ENCODE results near the gene TSPAN31. TPM values are rescaled to one million over a fixed set of nuclear protein-coding genes. Genes with fewer than 3 reads are reported as not detected.

The TSPAN31 gene
- total RNA-seq, 1 donor from 2014 or later, result 61.3 TPM

DNA sequence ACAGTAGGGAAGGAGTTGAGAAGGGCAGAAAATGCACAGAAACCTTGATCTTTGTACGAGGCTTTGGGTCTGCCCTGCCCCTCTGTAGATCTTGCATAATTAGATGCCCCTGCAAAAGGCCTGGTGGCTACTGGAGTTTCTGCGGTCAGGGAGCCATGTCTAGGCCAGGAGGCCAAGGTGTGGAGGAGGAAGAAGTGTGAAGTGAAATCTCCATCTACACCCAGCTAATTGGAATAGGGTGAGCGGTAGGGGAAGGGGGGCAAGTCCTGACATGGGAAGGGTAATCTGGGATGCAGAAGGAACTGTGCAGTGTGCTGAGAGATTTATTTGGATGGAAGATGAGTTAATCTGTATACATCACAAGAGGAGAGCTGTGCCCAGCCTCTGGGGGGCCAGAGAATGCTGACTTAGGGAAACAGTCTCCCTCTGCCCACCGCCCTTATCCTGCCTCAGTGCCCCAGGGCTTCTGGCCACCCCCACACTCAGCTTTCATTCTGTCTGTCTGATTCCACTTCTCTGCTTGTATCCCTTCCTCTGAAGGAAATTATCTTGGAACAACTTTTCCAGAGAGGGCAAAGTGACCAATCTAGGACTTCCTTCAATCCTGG is 16.7 kb downstream of the TSPAN31 start:
- Mint-ChIP-seq H3K4me1 (peaks cover 13% of the 10 kb centered on the region), H3K9me3 (peaks cover 2% of the 10 kb centered on the region), H3K36me3 (peaks cover 10% of the 10 kb centered on the region), H3K27me3 (ENCODE audit: insufficient read depth, low read depth) (peaks cover 53% of the 10 kb centered on the region), H3K4me3 (no peak overlapping the region), H3K27ac (no peak overlapping the region)
- Histone ChIP-seq H3K9me3 (ENCODE audit: low read depth) (no peaks in the 10 kb centered on the region), H3K27me3 (peaks cover 59% of the 10 kb centered on the region), H3K9ac (no peak overlapping the region), H2AFZ (replicated peaks) (no peak overlapping the region), H3K27ac (no peak overlapping the region), H3F3A (ENCODE audit: low read depth) (peaks cover 28% of the 10 kb centered on the region), H3K79me2 (ENCODE audit: low read depth) (no peaks in the 10 kb centered on the region), H4K20me1 (ENCODE audit: low read depth) (peaks cover 78% of the 10 kb centered on the region), H3K4me2 (no peak overlapping the region), H3K4me1 (peaks cover 13% of the 10 kb centered on the region), H3K4me3 (no peak overlapping the region), H3K36me3 (no peaks in the 10 kb centered on the region)
- DNase-seq (ENCODE audit: low spot score), result no peak
- TF ChIP-seq CTCF (IDR thresholded peaks at IDR 0.05) (no peak), EZH2phosphoT487 (IDR thresholded peaks at IDR 0.05) (no peak), EZH2 (IDR thresholded peaks at IDR 0.05) (no peak)

DNA sequence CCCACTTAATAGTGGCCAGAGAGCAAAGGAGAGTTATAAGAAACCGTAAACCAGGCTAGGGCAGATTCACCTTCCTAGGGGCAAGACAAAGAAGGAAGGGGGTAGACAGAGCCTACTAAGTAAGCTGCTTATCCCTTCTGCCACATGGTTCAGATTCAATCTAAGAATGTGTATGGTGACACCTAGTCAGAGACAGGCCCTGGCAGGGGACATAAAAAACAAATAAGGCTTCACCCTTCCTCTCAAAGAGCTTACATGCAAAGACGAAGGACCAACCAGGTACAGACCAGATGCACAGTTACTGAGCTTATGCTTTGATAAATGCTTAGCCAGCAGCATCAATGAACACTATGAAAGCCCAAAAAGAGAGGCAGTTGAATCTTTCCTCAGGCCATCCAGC is 17.6 kb downstream of the TSPAN31 start:
- no peaks in the 10 kb centered on the region for H3K36me3 ChIP-seq
- H3K4me1 ChIP-seq, result peaks cover 21% of the 10 kb centered on the region
- H3F3A ChIP-seq (ENCODE audit: low read depth), result peaks cover 32% of the 10 kb centered on the region
- peaks cover 14% of the 10 kb centered on the region for H3K4me1 Mint-ChIP-seq
- H3K9ac ChIP-seq, result no peak overlapping the region
- H4K20me1 ChIP-seq (ENCODE audit: low read depth), result peaks cover 79% of the 10 kb centered on the region
- peaks cover 11% of the 10 kb centered on the region for H3K36me3 Mint-ChIP-seq
- H3K9me3 ChIP-seq (ENCODE audit: low read depth), result no peaks in the 10 kb centered on the region
- peaks cover 2% of the 10 kb centered on the region for H3K9me3 Mint-ChIP-seq
- DNase-seq (ENCODE audit: low spot score), result no peak
- no peak overlapping the region for H3K4me3 Mint-ChIP-seq
- no peaks in the 10 kb centered on the region for H3K79me2 ChIP-seq (ENCODE audit: low read depth)
- TF ChIP-seq EZH2phosphoT487 (IDR thresholded peaks at IDR 0.05), result no peak
- no peak for TF ChIP-seq EZH2 (IDR thresholded peaks at IDR 0.05)
- no peak for TF ChIP-seq CTCF (IDR thresholded peaks at IDR 0.05)
- H2AFZ ChIP-seq (replicated peaks), result no peak overlapping the region
- no peak overlapping the region for H3K4me3 ChIP-seq
- H3K27me3 Mint-ChIP-seq (ENCODE audit: insufficient read depth, low read depth), result peaks cover 55% of the 10 kb centered on the region
- H3K27ac ChIP-seq, result no peak overlapping the region
- H3K27me3 ChIP-seq, result peaks cover 59% of the 10 kb centered on the region
- no peak overlapping the region for H3K27ac Mint-ChIP-seq
- H3K4me2 ChIP-seq, result no peak overlapping the region

GRCh38 chr12:57763881-57764661 is 19.2 kb downstream of the TSPAN31 start:
- peaks cover 2% of the 10 kb centered on the region for H3K9me3 Mint-ChIP-seq
- no peak overlapping the region for H3K27ac Mint-ChIP-seq
- peaks cover 36% of the 10 kb centered on the region for H3F3A ChIP-seq (ENCODE audit: low read depth)
- no peak overlapping the region for H3K4me2 ChIP-seq
- H3K4me1 Mint-ChIP-seq, result peaks cover 14% of the 10 kb centered on the region
- H3K4me1 ChIP-seq, result peaks cover 24% of the 10 kb centered on the region
- peaks cover 62% of the 10 kb centered on the region for H3K27me3 ChIP-seq
- no peak for DNase-seq (ENCODE audit: low spot score)
- peak overlapping the region; percentile 44 for H3K4me3 Mint-ChIP-seq
- H2AFZ ChIP-seq (replicated peaks), result no peak overlapping the region
- H3K79me2 ChIP-seq (ENCODE audit: low read depth), result no peaks in the 10 kb centered on the region
- no peak for TF ChIP-seq EZH2 (IDR thresholded peaks at IDR 0.05)
- H3K27me3 Mint-ChIP-seq (ENCODE audit: insufficient read depth, low read depth), result peaks cover 56% of the 10 kb centered on the region
- H4K20me1 ChIP-seq (ENCODE audit: low read depth), result peaks cover 64% of the 10 kb centered on the region
- H3K27ac ChIP-seq, result no peak overlapping the region
- H3K4me3 ChIP-seq, result no peak overlapping the region
- H3K36me3 ChIP-seq, result no peaks in the 10 kb centered on the region
- H3K9ac ChIP-seq, result no peak overlapping the region
- H3K9me3 ChIP-seq (ENCODE audit: low read depth), result no peaks in the 10 kb centered on the region
- peaks cover 11% of the 10 kb centered on the region for H3K36me3 Mint-ChIP-seq

GRCh38 chr12:57764662-57765002 is 19.8 kb downstream of the TSPAN31 start:
- H2AFZ ChIP-seq (replicated peaks), result peak overlapping the region; percentile 88

More at GRCh38 chr12:57764662-57765002, 19.8 kb downstream of the TSPAN31 start:
- Mint-ChIP-seq H3K9me3 (peaks cover 2% of the 10 kb centered on the region), H3K4me1 (peaks cover 14% of the 10 kb centered on the region), H3K27me3 (ENCODE audit: insufficient read depth, low read depth) (peaks cover 55% of the 10 kb centered on the region), H3K4me3 (peak overlapping the region; percentile 50), H3K36me3 (peaks cover 13% of the 10 kb centered on the region), H3K27ac (no peak overlapping the region)
- peaks cover 62% of the 10 kb centered on the region for H3K27me3 ChIP-seq
- no peak for DNase-seq (ENCODE audit: low spot score)
- no peaks in the 10 kb centered on the region for H3K9me3 ChIP-seq (ENCODE audit: low read depth)
- H3K4me3 ChIP-seq, result peak overlapping the region; percentile 44
- TF ChIP-seq EZH2phosphoT487 (IDR thresholded peaks at IDR 0.05) (no peak), EZH2 (IDR thresholded peaks at IDR 0.05) (no peak), CTCF (IDR thresholded peaks at IDR 0.05) (no peak)
- H3K79me2 ChIP-seq (ENCODE audit: low read depth), result no peaks in the 10 kb centered on the region
- peaks cover 24% of the 10 kb centered on the region for H3K4me1 ChIP-seq
- no peak overlapping the region for H3K9ac ChIP-seq
- H4K20me1 ChIP-seq (ENCODE audit: low read depth), result peaks cover 58% of the 10 kb centered on the region
- no peak overlapping the region for H3K27ac ChIP-seq
- H3K36me3 ChIP-seq, result no peaks in the 10 kb centered on the region
- peak overlapping the region; percentile 79 for H3K4me2 ChIP-seq
- peaks cover 32% of the 10 kb centered on the region for H3F3A ChIP-seq (ENCODE audit: low read depth)

All from neural progenitor cell (in vitro differentiated cells).